Lung (tissue), 12 donors: ENCODE data around the gene FYCO1. TPM values are rescaled to one million over a fixed set of nuclear protein-coding genes. Genes with fewer than 3 reads are reported as not detected.

ENCODE experiments used
- ATAC-seq: fragments of 200-7000 bp; cut with Tn5 transposase; one replicate; pipeline ENCODE4 v1.9.1; 2020; ENCODE audit warnings: moderate number of reproducible peaks; ENCODE audit not compliant: insufficient read depth, low FRiP score
- DNase-seq, 3 donors: peaks; one replicate each; pipeline ENCODE4 v3.0.0-alpha.2; 2013 to 2017
- H3K27ac ChIP-seq, 2 donors: one replicate each; pipeline ENCODE4 v1.5.1; 2013; ENCODE audit warnings: mild to moderate bottlenecking in 2 of 2, moderate library complexity in 2 of 2, control low read depth in 1 of 2, inconsistent platforms in 1 of 2, low read depth in 1 of 2, low read length in 1 of 2
- H3K27me3 ChIP-seq, 3 donors: one replicate each; pipeline ENCODE4 v1.5.1; 2013; ENCODE audit warnings: low read length in 2 of 3; ENCODE audit not compliant: control insufficient read depth in 3 of 3, insufficient read depth in 3 of 3
- H3K36me3 ChIP-seq, 4 donors: one replicate each; pipeline ENCODE4 v1.5.1; 2013; ENCODE audit warnings: low read length in 4 of 4, mild to moderate bottlenecking in 1 of 4, moderate library complexity in 1 of 4; ENCODE audit not compliant: control insufficient read depth in 4 of 4, insufficient read depth in 4 of 4
- H3K4me1 ChIP-seq, 5 donors: one replicate each; pipeline ENCODE4 v1.5.1; 2013; ENCODE audit warnings: low read length in 5 of 5, mild to moderate bottlenecking in 2 of 5, moderate library complexity in 1 of 5; ENCODE audit not compliant: control insufficient read depth in 5 of 5, insufficient read depth in 5 of 5
- H3K4me3 ChIP-seq: one replicate; pipeline ENCODE4 v1.5.1; 2013; ENCODE audit warnings: mild to moderate bottlenecking, control low read depth, moderate library complexity
- H3K9ac ChIP-seq, 2 donors: one replicate each; pipeline ENCODE4 v1.5.1; 2013; ENCODE audit warnings: low read length in 2 of 2, control low read depth in 1 of 2; ENCODE audit not compliant: insufficient read depth in 1 of 2
- H3K9me3 ChIP-seq, 4 donors: one replicate each; pipeline ENCODE4 v1.5.1; 2013; ENCODE audit warnings: low read length in 3 of 4, mild to moderate bottlenecking in 1 of 4, moderate library complexity in 1 of 4; ENCODE audit not compliant: control insufficient read depth in 4 of 4, insufficient read depth in 3 of 4
- CTCF ChIP-seq: IDR thresholded peaks from 2 replicates; pipeline ENCODE4 v1.5.1; 2012; ENCODE audit warnings: mild to moderate bottlenecking; ENCODE audit errors: control extremely low read depth, extremely low read depth
- WGBS, 2 donors: extraction: QIAGEN DNeasy Blood & Tissue Kit; methylation state at CpG; one replicate each; pipeline ENCODE4 v1.1.7; 2013; 5-methylcytosine and 5-hydroxymethylcytosine counted together
- polyA plus RNA-seq, 2 donors: library from polyadenylated mRNA; stranded (reverse); fragments of 200-250 nt; gene quantifications; one replicate each; pipeline ENCODE4 v1.2.1, GENCODE V29; 2013
- total RNA-seq, 2 donors: library from RNA; depleted of rRNA in 1 of 2; stranded (reverse); fragments of >200 nt in 1 of 2; gene quantifications; one replicate each; pipeline ENCODE4 v1.2.1, GENCODE V29; 2014 to 2021
- donor health status: control.
- donor health status: control.
- donor health status: Bipolar disorder and iron deficiency.
- donor health status: healthy.
- donor health status: DM: yes; HTN: yes; CAD: no.

The FYCO1 gene
- total and polyA plus RNA-seq, 4 donors = 11.3 to 38.7 (median 23.2) TPM

GRCh38 chr3:45940781-45941365 is 54.8 kb downstream of the FYCO1 start:
- no peak overlapping the region for H3K9ac ChIP-seq
- no peaks in the 10 kb centered on the region for H3K27me3 ChIP-seq
- H3K9me3 ChIP-seq = peaks cover 0 to 2% (median 0%) of the 10 kb centered on the region in 4 donors
- peaks cover 0 to 4% (median 2%) of the 10 kb centered on the region in 5 donors for H3K4me1 ChIP-seq
- no peak for TF ChIP-seq CTCF
- ATAC-seq (no peak), DNase-seq (no peak)
- 85 to 98% methylated on average over 6 of the region's 6 CpGs for WGBS, 2 donors
- H3K27ac ChIP-seq = no peak overlapping the region
- peaks cover 5 to 22% (median 6%) of the 10 kb centered on the region in 4 donors for H3K36me3 ChIP-seq
- H3K4me3 ChIP-seq = no peak overlapping the region

GRCh38 chr3:45940004-45940780 is 55.4 kb downstream of the FYCO1 start:
- ATAC-seq (no peak), DNase-seq (no peak)
- H3K4me1 ChIP-seq = peaks cover 0 to 4% (median 2%) of the 10 kb centered on the region in 5 donors
- peaks cover 5 to 21% (median 9%) of the 10 kb centered on the region in 4 donors for H3K36me3 ChIP-seq
- WGBS, 2 donors = 63 to 69% methylated on average over 7 of the region's 7 CpGs
- H3K4me3 ChIP-seq = no peak overlapping the region
- H3K27me3 ChIP-seq = no peaks in the 10 kb centered on the region
- no peak overlapping the region for H3K27ac ChIP-seq
- H3K9ac ChIP-seq = no peak overlapping the region
- peaks cover 0 to 2% (median 0%) of the 10 kb centered on the region in 4 donors for H3K9me3 ChIP-seq
- TF ChIP-seq CTCF = no peak

- no peak for TF ChIP-seq CTCF
- WGBS, 2 donors = 50 to 69% methylated on average over 5 of the region's 5 CpGs
- no peak for DNase-seq
- Histone ChIP-seq H3K36me3 (peaks cover 5 to 18% (median 16%) of the 10 kb centered on the region in 4 donors), H3K4me3 (no peak overlapping the region), H3K27me3 (no peaks in the 10 kb centered on the region), H3K4me1 (peaks cover 0 to 4% (median 2%) of the 10 kb centered on the region in 5 donors), H3K9me3 (peaks cover 0 to 2% (median 0%) of the 10 kb centered on the region in 4 donors), H3K9ac (no peak overlapping the region), H3K27ac (no peak overlapping the region)
- ATAC-seq = no peak
Observed at GRCh38 chr3:45939341-45939771, 56.3 kb downstream of the FYCO1 start.
